GM03348 (cell line): ENCODE data around the gene SSX4B.
"Not testable (repeated sequence)": the region's sequence is repeated elsewhere in the genome, so short reads cannot be mapped to it uniquely, and the experiment has no call there.

Experiments used
- DNase-seq: peaks from one replicate; pipeline ENCODE4 v3.0.0; 2012; ENCODE audit warnings: low spot score

The SSX4B gene

GRCh38 chrX:48411860-48412259, at the start of gene SSX4B:
Gene SSX4B (minus strand): TSS chrX:48411960. CDS start chrX:48411372, 588 bp downstream.
- not testable (repeated sequence) for DNase-seq

GRCh38 chrX:48460606-48461005, 48.8 kb upstream of the SSX4B start:
- DNase-seq = no peak

- DNase-seq = no peak
These were observed 48.3 kb upstream of the SSX4B start for GRCh38 chrX:48460031-48460430.

- no peak for DNase-seq
These were observed 47.7 kb upstream of the SSX4B start for GRCh38 chrX:48459483-48459882.

DNA sequence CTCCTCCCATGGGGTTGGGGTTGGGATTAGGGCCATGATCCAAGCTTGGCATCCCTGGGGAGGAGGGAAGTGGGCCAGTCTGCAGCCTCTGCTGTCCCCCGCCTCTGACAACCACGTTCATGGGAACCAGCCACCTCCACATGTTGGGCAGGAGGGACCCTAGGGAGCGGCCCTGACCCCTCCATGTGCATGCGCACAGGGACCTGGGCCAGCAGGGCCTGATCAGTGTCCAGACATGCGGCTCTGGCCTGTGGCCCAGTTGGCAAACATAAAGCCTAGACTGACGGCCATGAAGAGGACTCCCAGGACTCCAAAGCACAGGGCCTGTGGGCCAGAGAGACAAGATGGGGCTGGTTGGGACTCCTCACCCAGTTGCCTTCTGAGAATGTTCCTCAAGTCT, 47.0 kb upstream of the SSX4B start:
- DNase-seq = no peak

DNA sequence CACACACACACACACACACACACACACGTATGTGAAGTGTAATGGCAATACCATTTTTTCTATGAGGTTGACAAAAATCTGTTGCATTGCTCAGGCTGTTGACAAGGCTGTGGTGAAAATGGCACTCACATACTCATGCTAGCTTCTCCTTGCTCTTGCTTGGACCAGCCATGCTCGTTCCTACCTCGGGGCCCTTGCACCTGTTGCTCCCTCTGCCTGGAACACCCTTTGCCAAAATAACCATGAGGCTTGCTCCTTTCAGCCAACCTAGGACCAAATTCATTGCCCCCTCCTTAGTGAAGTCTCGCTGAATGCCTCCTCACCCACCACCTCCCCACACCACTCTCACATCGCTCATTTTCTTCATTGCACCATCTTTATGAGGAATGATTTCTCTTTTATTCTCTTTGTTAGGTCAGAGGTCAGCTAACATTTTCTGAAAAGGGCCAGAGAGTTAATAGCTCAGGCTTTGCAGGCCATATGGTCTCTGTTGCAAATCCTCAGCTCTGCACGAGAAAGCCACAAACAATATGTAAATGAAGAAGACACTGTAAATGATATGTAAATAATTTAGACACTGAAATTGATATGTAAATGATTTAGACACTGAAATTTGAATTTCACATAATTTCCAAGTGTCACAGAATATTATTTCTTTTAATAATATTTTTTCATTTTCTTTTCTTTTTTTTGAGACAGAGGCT, 45.0 kb upstream of the SSX4B start:
- no peak for DNase-seq

DNA sequence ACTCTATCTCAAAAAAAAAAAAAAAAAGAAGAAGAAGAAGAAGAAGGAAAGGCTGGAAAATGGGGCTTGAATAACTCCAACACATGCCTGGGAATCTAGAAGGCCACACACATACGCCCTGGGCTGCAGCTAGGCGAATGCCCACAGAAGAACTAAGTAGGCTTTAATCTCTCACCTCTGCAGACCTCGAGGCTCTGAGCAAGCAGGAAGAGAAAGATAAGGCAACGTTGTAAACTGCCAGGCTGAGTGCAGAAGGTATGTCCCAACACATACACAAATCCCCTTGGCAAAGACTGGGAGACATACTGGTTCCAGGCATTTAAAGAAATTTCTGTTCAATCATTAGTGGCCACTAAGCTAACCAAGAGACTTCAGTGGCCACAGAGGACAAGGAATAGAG, 39.9 kb upstream of the SSX4B start:
- DNase-seq = no peak

DNA sequence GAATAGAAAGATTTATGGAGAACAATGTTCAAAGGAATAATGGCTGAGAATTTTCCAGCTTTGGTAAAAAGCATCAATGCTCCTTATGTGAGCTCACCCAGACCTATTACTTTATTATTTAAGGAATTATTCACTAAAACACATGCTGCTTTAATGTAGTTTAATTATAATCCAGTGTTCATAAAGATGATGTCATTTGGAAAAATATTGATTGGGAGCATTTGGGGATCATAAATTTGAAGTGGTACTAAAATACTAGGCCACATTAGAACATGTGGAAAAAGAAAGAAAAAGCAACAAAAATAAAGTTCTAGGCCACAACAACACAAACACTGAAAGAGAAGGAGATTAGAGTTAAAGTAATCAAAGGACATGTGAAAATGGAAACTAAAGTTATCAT, 38.3 kb upstream of the SSX4B start:
- DNase-seq = no peak

DNA sequence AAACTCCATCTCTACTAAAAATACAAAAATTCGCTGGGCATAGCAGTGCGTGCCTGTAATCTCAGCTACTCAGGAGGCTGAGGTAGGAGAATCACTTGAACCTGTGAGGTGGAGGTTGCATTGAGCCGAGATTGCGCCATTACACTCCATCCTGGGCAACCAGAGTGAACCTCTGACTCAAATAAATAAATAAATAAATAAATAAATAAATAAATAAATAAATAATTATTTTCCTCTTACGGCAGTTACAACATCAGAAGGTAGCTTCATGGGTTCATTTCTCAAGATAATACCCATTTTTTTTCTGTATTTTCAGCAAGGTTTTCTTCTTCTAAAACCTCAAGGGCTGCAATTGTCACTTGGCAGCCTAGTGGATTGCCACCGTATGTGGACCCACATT, 35.4 kb upstream of the SSX4B start:
- not testable (repeated sequence) for DNase-seq

- not testable (repeated sequence) for DNase-seq
These were observed 22.0 kb upstream of the SSX4B start for GRCh38 chrX:48433713-48434112.

DNA sequence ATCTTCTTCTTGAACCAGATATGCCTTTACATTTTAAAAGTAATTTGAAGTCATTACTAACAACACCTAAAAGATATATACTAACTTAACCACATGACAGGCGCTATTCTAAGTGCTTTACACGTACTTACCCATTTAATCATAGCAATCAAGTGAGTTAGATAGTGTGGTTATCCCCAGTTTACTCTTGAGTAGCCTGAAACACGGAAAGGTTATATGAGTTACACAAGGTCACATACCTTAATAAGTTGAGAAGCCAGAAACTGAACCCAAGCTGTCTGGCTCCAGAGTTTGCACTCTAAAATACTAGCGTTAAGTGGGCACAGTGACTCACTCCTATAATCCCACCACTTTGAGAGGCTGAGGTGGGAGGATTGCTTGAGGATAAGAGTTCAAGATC, 18.4 kb upstream of the SSX4B start:
- not testable (repeated sequence) for DNase-seq

- not testable (repeated sequence) for DNase-seq
These were observed 17.8 kb upstream of the SSX4B start for GRCh38 chrX:48429606-48430005.

GRCh38 chrX:48427027-48427716, 15.4 kb upstream of the SSX4B start:
- not testable (repeated sequence) for DNase-seq

DNA sequence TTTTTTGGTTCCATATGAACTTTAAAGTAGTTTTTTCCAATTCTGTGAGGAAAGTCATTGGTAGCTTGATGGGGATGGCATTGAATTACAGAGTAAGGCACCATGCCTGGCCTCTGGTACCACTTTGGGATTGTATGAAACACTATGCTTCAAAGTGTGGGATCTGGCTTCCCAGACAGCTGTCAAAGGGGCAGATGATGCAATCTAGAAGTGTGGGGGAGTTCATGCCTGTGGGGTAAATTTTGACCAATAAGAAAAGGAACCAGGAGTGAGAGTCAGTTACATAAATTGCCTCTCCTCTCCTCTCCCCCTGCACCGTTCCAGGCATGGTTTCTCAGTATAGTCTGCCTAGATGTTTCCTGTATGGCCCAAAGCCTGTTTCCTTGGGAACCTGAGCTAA, 13.9 kb downstream of the SSX4B start:
- DNase-seq = not testable (repeated sequence)

- DNase-seq = not testable (repeated sequence)
These were observed 14.8 kb downstream of the SSX4B start for GRCh38 chrX:48396931-48397330.

DNA sequence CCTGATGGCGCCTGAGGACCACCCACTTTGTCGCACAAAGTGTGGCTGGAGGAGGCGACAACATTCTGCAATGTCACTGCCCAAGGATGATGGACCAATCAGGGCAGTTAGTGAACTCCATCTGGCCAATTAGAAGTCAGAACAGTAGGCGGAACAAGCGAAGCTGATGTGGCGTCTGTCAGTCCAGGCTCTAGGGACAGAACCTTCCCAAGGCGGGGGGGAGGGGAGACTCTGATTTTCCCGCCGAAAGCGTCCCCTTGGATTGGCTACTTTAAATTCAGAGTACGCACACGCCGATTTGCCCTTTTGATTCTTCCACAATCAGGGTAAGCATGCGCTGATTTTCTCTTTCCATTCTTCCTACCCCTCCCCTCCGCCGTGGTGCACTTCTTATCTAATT, 28.5 kb downstream of the SSX4B start, which contains the start of gene SSX4:
TSS of gene SSX4 (plus strand) at position 301 of the 400 bp plus-strand sequence. CDS start 515 bp downstream, outside the sequence.
- DNase-seq = not testable (repeated sequence)

- DNase-seq = not testable (repeated sequence)
These were observed 41.4 kb downstream of the SSX4B start for GRCh38 chrX:48370408-48370807.

DNA sequence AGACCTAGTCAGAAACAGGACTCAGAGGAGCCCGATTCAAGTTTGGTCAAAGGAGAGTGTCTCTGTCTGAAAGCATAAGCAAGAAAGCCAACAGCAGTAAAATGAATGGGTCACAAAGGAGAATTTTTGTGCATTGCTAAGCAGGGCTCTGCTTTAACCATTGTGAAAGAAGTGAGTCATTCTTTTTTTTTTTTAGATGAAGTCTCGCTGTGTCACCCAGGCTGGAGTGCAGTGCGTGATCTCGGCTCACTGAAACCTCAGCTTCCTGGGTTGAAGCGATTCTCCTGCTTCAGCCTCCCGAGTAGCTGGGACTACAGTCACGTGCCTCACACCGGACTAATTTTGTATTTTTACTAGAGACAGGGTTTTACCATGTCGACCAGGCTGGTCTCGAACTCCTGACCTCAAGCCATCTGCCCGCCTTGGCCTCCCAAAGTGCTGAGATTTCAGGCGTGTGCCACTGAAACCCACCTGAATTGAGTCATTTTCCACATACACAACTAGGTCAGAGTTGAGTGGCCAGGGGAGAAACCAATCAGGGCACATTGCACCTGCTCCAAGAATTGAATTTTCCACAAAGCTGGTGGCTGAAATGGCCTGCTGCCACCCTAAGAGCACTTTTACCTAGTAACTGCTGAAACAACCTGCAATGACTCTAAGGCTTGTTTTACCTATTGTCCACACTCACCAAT, 43.9 kb downstream of the SSX4B start:
- DNase-seq = not testable (repeated sequence)

DNA sequence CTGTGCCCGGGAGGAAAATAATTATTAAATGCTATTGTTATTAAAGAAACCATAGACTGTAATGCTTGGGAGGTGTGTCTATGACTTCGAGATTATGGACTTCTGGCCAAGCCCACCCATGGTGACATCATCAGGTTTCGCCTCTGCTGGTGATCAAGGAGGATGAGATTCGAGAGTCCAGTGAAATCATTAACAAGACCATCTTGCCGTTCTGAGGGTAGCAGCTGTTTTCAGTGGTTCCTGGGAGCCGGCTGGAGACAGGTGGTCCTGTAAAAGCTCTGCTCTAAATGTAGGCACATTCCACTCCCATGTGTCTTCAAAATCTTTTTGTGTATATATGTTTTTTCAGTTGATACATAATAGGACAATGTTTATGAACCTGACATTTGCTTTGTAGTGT, 52.5 kb downstream of the SSX4B start:
- DNase-seq = not testable (repeated sequence)

DNA sequence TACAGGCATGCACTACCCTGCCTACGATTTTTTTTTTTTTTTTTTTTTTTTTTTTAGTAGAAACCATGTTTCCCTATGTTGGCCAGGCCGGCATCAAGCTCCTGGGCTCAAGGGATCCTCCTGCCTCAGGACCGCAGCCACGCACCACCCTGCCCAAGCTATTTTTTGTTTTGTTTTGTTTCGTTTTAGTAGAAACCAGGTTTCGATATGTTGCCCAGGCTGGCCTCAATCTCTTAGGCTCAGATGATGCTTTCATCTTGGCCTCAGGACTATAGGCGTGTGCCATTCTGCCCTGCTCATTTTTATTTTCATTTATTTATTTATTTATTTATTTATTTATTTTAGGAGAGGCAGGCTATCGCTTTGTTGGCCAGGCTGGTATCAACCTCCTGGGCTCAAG, 54.1 kb downstream of the SSX4B start:
- no peak for DNase-seq

GRCh38 chrX:48356315-48357094, 55.3 kb downstream of the SSX4B start, which contains the start of gene SSX3:
Gene SSX3 (minus strand): TSS chrX:48356703. CDS start chrX:48355249, 1,454 bp downstream.
- not testable (repeated sequence) for DNase-seq
